ENCODE data around the gene GGACT.

Gene GGACT

GRCh38 chr13:100502446-100502845 lies 86.1 kb downstream of the GGACT start:
- H3K4me3 ChIP-seq (ENCODE audit: low read depth, low read length): no peak overlapping the region
- TF ChIP-seq CTCF (IDR thresholded peaks at IDR 0.05; ENCODE audit: control insufficient read depth, extremely low read depth, insufficient read depth): no peak
- DNase-seq (ENCODE audit: low read depth): no peak

- H3K4me3 ChIP-seq (ENCODE audit: low read depth, low read length): no peak overlapping the region
- DNase-seq (ENCODE audit: low read depth): no peak
- no peak for TF ChIP-seq CTCF (IDR thresholded peaks at IDR 0.05; ENCODE audit: control insufficient read depth, extremely low read depth, insufficient read depth)
These were observed 91.2 kb downstream of the GGACT start for GRCh38 chr13:100497389-100497788.

GRCh38 chr13:100495455-100495854 lies 93.1 kb downstream of the GGACT start:
- DNase-seq (ENCODE audit: low read depth): no peak
- no peak for TF ChIP-seq CTCF (IDR thresholded peaks at IDR 0.05; ENCODE audit: control insufficient read depth, extremely low read depth, insufficient read depth)
- H3K4me3 ChIP-seq (ENCODE audit: low read depth, low read length): no peak overlapping the region

DNA sequence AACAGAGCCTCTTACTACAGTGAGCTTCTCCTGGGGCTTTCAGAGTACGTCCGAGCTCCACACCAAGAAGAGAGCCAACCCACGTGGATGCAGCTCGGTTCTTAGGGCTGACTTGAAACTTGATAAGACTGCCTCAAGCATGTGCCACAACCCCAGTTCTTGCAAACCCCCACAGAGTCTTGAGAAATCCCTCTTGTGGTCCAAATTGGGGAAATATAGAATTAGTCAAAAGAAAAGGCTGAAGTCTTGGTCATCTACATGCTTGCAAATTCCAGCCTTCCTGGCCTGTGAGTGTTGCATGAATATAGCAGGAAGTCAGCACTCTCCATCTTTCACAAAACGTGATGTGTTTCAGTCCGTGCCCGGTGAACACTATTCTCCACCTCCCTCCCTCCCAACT lies 95.2 kb downstream of the GGACT start:
- H3K4me3 ChIP-seq (ENCODE audit: low read depth, low read length): no peak overlapping the region
- TF ChIP-seq CTCF (IDR thresholded peaks at IDR 0.05; ENCODE audit: control insufficient read depth, extremely low read depth, insufficient read depth): no peak
- DNase-seq (ENCODE audit: low read depth): no peak

- no peak overlapping the region for H3K4me3 ChIP-seq (ENCODE audit: low read depth, low read length)
- DNase-seq (ENCODE audit: low read depth): no peak
- TF ChIP-seq CTCF (IDR thresholded peaks at IDR 0.05; ENCODE audit: control insufficient read depth, extremely low read depth, insufficient read depth): no peak
These were observed 97.3 kb downstream of the GGACT start for GRCh38 chr13:100491164-100491842.

- no peak for TF ChIP-seq CTCF (IDR thresholded peaks at IDR 0.05; ENCODE audit: control insufficient read depth, extremely low read depth, insufficient read depth)
- no peak overlapping the region for H3K4me3 ChIP-seq (ENCODE audit: low read depth, low read length)
- no peak for DNase-seq (ENCODE audit: low read depth)
These were observed 97.9 kb downstream of the GGACT start for GRCh38 chr13:100490692-100491091.

DNA sequence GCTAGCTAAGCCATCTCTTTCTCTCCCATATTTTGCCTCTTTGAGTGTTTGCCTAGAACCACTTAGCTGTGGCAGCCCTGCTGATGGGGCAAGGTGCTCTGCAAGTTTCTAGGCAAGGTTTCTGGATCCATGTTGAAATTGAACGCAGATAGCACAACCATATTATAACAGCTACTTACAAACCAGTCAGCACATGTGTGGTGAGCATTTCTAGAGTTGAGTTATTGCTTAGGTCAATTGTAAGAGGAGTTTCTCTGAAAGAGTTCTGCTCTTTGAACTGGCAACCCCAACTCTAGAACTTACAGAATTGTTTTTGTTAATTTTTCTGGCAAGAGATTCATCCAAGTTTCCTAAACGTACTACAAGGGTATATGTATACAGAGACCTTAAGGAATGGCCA lies 103.3 kb downstream of the GGACT start:
- DNase-seq (ENCODE audit: low read depth): no peak
- no peak for TF ChIP-seq CTCF (IDR thresholded peaks at IDR 0.05; ENCODE audit: control insufficient read depth, extremely low read depth, insufficient read depth)
- no peak overlapping the region for H3K4me3 ChIP-seq (ENCODE audit: low read depth, low read length)

Measured in LNCaP clone FGC (cell line).